GM18505 (cell line): ENCODE data around the gene MASP1.

Experiments used
- ATAC-seq: cut with Tn5 transposase; IDR thresholded peaks from one replicate; pipeline ENCODE4 v1.9.1; 2021; ENCODE audit not compliant: unreplicated experiment
- POLR2A ChIP-seq: IDR thresholded peaks from 4 replicates; pipeline ENCODE4 v1.6.1; 2011; ENCODE audit warnings: borderline replicate concordance; ENCODE audit not compliant: insufficient read depth, insufficient read length; ENCODE audit errors: extremely low read depth

Gene MASP1

DNA sequence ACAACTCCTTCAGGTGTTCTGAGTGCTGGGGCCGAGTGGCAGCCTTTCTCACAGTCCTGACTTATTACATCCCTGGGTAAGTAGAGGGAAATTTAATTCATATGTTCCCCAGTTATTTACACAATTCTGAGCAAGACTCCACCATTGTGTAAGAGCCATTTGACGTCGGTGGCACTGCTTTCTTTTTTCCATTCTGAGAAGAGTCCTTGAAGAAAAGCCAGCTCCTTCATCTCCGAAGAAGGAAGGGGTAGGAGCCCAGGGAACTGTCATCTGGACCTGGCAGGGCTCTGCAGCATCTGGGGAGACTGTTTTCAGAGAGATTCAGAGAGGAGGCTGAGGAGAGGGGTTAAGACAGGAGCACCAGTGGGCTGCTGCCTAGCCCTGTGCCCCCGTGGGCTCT, 22.6 kb upstream of the MASP1 start:
- ATAC-seq, result no peak
- no peak for TF ChIP-seq POLR2A

DNA sequence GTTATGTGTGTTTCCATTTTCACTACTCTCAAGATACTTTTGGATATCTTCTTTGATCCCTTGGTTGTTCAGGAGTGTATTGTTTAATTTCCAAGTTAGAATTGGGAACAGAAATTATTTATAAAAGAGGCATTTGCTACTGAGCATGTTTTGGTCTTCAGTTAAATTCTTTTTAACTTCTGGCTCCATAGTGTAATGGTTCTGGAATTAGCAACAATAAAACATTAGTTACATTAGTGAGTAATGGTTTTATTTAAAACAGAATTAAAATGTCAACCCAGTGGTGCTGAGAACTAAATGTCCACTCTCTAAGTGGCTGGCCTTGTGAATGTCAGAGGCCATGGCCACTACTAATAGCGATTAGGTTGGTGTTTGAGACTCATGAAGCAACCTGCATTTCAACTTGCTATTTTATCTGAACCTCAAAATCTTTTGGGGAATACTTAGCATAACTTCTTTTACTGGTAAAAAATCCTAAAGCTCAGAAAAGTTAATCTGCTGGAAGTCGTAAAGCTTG, 19.5 kb upstream of the MASP1 start:
- TF ChIP-seq POLR2A, result no peak
- no peak for ATAC-seq

DNA sequence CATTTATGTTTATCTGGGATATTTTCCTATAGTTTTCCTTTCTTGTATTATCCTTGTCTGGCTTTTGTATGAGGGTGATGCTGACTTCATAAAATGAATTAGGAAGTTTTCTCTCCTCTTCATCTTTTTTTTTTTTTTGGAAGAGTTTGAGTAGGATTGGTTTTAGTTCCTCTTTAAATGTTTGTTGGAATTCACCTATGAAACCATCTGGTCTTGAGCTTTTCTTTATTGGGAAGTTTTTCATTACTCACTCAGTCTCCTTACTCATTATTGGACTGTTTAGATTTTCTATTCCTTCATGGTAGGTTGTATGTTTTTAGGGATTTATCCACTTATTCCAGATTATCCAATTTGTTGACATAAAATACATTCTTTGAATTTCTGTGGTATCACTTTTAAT, 18.7 kb upstream of the MASP1 start:
- TF ChIP-seq POLR2A, result no peak
- no peak for ATAC-seq

DNA sequence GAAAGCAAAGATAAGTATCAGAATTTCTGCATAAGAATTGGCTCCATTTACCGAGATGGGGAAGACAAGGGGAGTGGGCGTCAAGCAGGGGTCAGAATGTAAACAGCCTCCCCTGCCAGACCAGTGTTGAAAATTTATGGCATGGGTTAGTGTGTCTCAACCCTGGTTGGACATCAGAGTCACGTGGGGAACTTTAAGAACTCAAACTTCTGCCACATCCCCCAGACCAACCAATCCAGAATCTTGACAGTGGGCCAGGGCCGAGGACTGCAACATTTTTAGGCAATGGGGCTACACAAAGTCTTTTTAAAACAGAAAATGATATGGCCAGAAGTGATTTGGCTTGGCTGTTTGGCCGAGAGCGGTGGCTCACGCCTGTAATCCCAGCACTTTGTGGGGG, 14.3 kb upstream of the MASP1 start:
- TF ChIP-seq POLR2A, result no peak
- no peak for ATAC-seq

- no peak for ATAC-seq
- no peak for TF ChIP-seq POLR2A
Observed at GRCh38 chr3:187299611-187300010, 8.1 kb upstream of the MASP1 start.

GRCh38 chr3:187296911-187297310, 5.4 kb upstream of the MASP1 start:
- ATAC-seq, result no peak
- TF ChIP-seq POLR2A, result no peak

GRCh38 chr3:187296058-187296457, 4.5 kb upstream of the MASP1 start:
- ATAC-seq, result no peak
- TF ChIP-seq POLR2A, result no peak

DNA sequence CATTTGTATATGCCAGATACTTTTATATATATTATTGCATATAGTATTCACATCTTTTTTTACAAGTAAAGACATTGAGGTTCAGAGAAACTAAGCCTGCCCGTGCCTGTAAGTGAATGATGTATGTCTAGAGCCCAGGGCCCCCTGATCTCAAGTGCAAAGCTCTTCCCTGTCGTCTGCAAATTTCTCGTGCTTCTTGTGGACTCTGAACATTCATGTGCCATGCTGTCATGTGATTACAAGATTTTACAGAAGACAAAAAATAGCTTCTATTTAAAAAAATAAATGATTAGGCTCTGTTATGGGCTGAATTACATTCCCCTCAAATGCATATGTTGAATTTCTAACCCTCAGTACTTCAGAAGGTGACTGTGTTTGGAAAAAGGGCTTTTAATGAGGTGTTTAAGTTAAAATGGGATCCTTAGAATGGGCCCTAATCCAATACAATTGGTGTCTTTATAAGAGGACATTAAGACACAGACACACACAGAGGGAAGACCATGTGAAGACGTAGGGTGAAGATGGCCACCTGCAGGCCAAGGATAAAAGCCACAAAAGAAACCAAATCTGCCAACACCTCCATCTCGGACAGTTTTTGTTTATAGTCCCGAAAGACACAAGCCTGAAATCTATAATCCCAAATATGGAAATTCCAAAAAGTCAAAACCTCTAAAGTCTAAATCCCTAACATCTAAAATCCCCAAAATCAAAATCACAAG, 3.9 kb upstream of the MASP1 start:
- ATAC-seq, result no peak
- no peak for TF ChIP-seq POLR2A

- no peak for ATAC-seq
- TF ChIP-seq POLR2A, result no peak
Observed at GRCh38 chr3:187293516-187294430, 2.2 kb upstream of the MASP1 start.

DNA sequence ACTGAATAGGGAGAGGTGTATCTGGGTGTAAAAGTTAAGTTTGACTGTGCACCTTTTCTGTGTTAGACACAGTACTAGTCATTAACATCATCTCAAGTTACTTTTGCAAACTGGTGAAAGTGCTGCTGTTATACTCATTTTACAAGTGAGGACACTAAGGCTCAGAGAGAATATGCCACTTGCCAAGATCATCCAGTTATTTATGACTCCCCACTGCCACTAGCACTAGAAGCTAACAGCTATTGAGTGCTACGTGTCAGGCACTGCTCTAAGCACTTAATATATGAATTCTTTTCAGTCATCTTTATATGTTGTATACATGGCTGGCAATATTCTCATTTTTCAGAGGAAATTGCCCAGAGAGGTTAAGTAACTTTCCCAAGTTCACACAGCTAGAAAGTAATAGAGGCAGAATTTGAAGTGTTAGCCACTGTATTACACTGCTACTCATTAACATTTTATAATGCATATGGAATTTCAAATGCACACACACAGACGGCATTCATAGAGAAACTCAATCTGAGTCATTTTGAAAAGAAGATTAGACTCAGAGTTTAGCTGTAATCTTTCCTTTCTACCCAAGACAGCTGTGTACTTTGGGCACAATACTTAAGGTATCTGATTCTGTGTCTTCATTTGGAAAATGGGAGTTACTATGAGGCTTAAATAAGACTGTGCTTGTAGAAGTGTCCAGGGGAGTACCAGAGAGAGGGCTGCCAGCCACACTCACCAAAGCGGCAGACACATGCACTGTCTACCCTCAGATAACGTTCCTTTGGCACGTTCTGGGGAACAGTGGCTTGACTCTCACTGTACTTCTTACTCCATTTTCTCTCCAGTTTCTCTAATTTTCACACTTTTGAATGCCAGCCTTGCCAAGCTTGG, 1.3 kb upstream of the MASP1 start:
- ATAC-seq, result no peak
- TF ChIP-seq POLR2A, result no peak

DNA sequence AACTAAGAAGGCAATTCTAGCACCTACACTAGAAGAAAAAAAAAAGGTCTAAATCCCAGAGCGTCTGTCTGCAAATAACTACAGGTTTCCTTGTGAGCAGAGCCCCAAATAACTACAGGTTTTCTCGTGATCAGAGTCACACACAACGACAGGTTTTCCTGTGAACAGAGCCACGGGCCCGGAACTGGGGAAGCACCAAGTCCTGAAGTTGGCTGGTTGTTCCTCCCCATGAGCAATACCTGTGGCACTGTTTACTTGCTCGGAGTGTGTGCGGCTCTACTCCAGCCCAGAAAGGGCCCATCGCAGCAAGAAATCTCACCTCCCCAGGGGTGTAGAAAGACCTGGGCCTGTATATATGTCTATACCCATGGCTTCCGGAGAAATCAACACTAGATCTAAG, 644 bp upstream of the MASP1 start:
- ATAC-seq, result no peak

DNA sequence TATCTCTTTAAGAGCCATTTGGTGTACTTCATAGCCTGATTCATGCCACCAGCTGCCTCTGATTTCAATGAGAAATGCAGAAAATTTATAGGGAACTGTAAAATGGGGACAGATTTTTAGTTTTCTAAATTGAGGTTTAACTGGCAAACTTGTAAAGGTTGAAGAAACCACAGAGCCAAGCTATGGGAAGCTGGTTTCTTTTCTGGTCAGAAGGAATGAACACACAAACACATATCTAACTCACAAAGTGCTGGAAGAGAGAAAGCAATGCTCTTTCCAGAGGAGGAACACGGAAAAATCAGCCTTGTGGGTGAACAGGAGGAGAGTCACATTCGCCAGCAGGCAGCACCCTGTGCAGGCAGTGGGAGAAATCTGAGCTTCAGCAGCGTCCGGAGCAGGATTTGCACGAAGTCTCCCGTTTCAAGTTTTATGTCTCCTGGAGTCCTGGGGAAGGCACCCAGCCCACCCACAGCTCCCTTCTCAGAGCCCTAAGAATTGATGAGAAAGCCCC, 481 bp downstream of the MASP1 start:
- TF ChIP-seq POLR2A, result no peak
- ATAC-seq, result no peak

More for the DNA sequence above, 644 bp upstream of the MASP1 start:
- TF ChIP-seq POLR2A, result no peak

GRCh38 chr3:187290503-187290902, 1.0 kb downstream of the MASP1 start:
- ATAC-seq, result no peak
- no peak for TF ChIP-seq POLR2A
